ENCODE measurements around the gene GPS1.

The GPS1 gene

DNA sequence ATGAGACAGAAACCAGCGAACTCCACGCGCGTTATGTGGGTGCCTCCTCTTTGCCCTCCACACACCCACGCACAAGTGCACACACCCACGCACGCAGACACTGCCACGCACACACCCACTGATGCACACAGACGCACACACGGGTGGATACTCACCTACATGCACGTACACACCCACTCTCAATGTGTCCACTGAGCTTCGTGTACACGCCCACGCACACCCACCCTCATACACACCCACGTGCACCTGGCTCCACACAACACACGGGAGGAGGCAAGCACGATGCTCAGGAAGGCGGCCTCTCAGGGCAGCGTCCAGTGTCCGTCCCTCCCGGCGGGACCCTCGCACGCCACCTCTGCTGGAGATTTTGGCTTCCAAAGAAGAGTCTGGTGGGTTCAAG lies 4.3 kb upstream of the GPS1 start:
- no peak for DNase-seq

DNA sequence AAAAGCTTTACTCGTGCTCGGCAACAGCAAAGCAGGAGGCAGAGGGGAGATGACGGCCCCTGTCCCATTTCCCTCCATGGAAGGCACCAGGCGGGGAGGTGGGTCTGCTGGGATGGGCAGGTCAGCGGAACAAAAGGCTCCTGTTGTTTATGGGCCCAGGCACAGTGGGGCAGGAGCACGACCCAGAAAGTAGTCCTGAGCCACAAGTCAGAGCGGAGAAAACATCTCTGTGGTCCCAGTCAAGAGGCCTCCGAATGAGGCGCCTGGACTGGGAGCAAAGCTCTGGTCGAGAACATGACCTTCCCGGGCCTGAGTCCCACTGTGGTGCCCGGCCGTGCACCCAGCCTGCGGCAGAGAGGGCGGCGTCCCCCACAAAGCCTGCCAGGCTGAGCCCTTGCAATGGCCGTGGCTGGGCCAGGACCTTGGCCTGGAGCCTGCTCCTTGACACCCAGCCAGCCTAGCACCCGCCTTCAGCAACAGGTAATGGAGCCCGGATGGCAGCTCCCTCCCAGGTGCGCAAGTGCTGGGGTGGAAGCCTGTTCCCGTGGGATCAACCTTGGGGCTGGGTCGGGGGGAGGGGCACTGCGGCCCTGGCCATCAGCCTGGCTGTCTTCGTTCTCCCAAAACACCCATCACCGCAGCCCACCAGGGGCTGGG lies 3.7 kb upstream of the GPS1 start:
- DNase-seq: no peak

- no peak for DNase-seq
These were observed 3.1 kb upstream of the GPS1 start for GRCh38 chr17:82048571-82048971.

- DNase-seq: no peak
These were observed 2.6 kb upstream of the GPS1 start for GRCh38 chr17:82049106-82049505.

DNA sequence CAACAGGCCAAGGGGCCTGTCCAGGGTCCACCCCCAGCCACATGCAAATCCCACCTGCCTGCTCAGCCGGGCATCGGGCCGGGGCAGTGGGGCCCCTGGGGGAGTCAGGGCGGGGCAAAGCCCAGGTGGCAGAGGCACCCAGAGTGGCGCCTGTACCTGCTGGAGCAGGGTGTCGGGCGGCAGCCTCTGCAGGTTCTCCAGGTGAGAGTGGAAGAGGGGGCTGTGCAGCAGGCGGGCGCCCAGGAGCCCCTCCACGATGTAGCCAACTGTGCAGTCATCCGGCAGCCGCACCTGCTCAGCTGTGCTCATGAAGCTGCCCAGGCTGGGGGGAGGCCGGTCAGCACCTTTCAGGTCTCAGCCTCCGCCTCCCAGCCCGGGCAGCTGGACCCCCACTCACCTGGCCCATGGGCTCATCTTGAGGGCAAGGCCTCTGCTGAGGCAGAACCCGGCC lies 2.2 kb upstream of the GPS1 start:
- no peak for DNase-seq

GRCh38 chr17:82050152-82050760 lies 1.4 kb upstream of the GPS1 start:
- no peak for DNase-seq

DNA sequence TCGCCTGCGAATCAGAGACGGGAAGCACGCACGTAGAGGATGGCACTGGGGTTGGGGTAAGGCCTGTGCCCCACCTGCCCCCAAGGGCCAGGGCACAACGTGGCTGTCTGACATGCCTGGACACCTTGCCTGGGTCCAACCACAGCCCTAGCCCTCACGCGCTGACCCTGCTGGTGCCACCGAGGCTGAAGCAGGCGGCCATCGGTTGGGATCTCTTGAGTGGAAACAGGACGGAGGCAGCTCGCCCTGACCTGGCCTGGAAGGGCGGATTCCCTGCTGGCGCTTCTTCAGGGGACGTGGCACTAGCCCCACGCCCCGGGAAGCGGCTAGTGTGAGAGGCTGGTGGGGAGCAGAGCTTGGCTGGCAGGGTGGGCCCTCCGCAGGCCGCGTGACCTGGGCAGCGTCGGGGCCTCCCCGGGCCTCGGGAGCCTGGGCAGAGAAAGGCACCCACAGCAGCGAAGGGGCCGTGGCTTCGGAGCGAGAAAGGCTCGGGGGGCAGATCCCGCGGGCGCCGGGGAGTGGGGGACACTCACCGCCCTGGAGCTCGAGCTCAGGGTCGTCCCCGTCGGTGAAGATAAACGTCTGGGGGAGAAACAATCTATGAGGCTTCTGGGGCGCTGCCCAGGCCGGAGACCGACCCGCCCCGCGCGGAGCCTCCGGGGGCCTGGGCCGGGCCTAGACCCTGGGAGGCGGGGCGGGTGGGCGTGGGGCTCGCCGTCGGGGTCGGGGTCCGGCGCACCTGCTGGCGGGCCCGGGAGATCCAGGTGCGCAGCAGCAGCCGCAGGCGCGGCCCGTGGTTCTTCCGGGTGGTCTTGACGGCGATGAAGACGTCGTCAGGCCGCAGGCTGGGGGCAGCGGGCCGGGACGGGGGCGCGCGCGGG lies 697 bp upstream of the GPS1 start:
- no peak for DNase-seq

DNA sequence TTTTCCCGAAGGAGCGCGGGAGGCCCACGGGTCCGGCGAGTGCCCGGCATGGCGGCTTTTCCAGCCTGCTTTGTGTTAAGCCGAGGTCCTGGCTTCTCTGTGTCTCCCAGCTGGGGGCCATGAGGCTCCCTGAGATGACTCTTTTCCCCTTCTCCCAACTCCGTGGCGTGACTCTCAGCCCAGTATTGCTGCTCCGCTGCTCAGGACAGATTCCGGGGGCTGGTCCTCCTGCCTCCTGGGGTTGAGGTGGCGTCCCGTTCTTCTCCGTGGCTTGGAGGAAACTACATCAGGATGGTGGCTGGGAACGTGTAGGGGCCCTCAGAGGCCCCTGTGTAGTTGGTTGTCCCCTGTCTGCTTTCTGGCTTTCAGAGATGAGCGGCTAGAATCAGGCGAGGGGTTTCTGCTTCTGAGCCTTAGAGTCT lies 951 bp downstream of the GPS1 start:
- no peak for DNase-seq

DNA sequence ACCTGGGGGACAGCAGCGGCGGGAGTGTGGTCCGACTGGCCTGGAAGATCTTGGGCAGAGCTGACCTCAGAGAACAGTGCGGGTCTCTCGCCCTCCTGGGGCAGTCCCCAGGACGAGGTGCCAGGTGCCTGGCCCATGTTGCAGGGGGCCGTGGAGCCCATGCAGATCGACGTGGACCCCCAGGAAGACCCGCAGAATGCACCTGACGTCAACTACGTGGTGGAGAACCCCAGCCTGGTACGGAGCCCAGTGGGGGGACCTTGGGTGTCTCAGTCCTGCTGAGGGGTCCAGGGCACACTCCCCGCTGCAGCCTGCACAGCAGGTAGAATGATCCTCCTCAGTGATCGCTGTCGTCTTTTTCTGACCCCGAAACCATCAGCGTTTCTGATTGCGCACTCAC lies 1.4 kb downstream of the GPS1 start:
- DNase-seq: no peak

- no peak for DNase-seq
These were observed 2.0 kb downstream of the GPS1 start for GRCh38 chr17:82053556-82054263.

DNA sequence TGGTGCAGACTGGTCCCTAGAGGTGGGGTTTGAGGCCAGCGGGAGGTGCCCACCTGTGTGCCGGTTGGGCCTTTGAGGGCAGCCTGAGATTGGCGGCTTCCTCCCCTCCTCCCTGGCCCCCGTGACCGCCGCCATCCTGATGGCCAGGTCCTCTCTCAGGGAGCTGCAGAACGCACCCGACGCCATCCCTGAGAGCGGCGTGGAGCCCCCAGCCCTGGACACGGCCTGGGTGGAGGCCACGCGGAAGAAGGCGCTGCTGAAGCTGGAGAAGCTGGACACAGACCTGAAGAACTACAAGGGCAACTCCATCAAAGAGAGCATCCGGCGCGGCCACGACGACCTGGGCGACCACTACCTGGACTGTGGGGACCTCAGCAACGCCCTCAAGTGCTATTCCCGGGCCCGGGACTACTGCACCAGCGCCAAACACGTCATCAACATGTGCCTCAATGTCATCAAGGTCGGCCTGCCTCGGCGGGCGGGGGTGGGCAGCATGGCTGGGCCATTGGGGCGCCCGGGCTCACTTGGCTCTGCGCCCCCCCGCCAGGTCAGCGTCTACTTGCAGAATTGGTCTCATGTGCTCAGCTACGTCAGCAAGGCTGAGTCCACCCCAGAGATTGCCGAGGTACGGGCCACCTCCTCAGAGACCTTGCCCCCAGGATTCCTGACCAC lies 2.8 kb downstream of the GPS1 start:
- no peak for DNase-seq

DNA sequence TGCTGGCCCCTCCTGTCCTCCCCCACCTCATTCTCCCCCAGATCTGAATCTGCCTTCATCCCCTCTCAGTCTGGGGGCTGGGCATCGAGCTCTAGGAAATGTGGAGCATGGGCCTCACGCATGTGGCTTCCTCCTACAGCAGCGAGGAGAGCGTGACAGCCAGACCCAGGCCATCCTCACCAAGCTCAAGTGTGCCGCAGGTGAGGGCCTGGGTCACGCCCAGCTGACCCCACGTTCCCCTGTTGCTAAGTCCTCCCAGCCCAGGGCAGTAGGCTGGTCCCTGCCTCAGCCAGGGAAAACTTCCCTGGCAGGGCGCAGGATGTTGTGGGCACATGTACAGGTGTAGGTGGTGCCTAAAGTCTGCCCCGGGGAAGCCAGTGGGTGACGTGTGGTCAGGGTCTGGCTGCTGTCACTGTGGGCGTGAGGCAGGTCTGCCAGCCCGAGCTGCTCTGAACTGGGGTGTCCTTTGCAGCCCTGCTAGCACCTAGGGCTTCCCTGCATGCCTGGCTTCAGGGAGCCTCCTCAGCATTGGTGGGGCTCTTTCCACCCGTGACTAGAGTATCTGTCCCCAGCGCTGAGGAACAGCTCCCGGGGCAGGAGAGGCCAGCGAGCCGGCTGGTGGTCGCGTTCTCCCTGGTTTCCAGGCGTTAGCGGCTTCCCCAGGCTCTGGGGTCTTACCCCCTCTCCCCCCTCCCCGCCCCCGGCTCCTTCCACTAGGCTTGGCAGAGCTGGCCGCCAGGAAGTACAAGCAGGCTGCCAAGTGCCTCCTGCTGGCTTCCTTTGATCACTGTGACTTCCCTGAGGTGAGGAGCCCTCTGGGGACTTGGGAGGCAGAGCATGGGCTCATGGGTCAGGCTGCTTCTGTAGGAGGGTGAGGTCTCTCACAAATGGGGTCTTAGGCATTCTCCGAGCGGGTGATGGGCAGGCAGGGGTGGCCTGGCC lies 3.6 kb downstream of the GPS1 start:
- no peak for DNase-seq

DNA sequence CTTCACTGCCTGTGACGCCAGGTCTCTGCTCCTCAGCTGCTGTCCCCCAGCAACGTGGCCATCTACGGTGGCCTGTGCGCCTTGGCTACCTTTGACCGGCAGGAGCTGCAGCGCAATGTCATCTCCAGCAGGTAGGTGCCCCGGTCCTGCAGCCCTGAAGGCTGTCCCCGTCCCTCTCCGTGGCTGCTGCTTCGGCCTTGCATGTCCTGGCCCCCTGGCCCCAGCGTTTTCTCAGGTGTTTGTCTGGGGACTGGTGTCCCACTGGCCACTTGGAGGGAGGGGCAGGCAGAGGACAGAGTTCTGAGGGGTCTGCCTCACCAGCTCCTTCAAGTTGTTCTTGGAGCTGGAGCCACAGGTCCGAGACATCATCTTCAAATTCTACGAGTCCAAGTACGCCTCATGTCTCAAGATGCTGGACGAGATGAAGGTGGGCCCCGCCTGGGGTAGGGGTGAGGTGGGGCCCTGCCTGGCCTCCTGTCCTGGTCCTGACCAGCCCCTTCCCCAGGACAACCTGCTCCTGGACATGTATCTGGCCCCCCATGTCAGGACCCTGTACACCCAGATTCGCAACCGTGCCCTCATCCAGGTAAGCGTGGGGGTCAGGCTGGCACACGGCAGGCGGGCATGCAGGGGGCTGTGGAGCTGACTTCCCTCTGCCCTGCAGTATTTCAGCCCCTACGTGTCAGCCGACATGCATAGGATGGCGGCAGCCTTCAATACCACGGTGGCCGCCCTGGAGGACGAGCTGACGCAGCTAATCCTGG lies 4.4 kb downstream of the GPS1 start:
- DNase-seq: no peak

- no peak for DNase-seq
These were observed 5.3 kb downstream of the GPS1 start for GRCh38 chr17:82056729-82057621.

GRCh38 chr17:82058230-82058854 lies 6.6 kb downstream of the GPS1 start:
- no peak for DNase-seq

- DNase-seq: no peak
These were observed 7.2 kb downstream of the GPS1 start for GRCh38 chr17:82058855-82059249.

- no peak for DNase-seq
These were observed 7.7 kb downstream of the GPS1 start for GRCh38 chr17:82059272-82060000.

DNA sequence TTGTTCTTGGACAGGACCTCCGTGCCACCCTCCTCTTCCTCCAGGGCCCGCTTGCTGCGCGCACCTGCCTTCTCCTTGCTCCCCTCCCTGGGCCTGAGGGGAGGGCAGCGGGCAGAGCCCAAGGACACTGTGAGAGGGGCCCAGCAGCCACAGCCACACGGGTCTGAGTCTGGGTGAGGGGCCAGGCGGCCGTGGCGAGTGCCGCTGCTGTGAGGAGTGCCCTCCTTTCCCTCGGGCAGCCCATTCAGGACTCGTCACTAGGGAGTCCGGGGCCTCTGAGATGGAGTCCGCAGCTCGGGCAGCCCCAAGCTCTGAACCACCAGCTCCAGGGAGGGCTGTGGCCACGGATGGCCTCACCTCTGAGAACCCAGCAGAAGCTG lies 8.3 kb downstream of the GPS1 start:
- no peak for DNase-seq

All from hippocampal formation (tissue), 2 donors.